ENCODE results near the gene DLG1. TPM values are rescaled to one million over a fixed set of nuclear protein-coding genes. Genes with fewer than 3 reads are reported as not detected.

The DLG1 gene
- polyA plus RNA-seq, 1 donor from 2014 or later, result 43.9 TPM

- TF ChIP-seq MXI1 (conservative IDR thresholded peaks at IDR 0.05; ENCODE audit: poor library complexity, severe bottlenecking) (no peak), CTCF (IDR thresholded peaks at IDR 0.05; ENCODE audit: poor library complexity, severe bottlenecking) (no peak), RAD21 (conservative IDR thresholded peaks at IDR 0.05) (no peak), EZH2 (IDR thresholded peaks at IDR 0.05; ENCODE audit: borderline replicate concordance, insufficient read depth, low read length, poor library complexity, severe bottlenecking) (no peak), TAF1 (IDR thresholded peaks at IDR 0.05; ENCODE audit: low read depth) (no peak), POLR2AphosphoS5 (IDR thresholded peaks at IDR 0.05) (no peak), EP300 (conservative IDR thresholded peaks at IDR 0.05; ENCODE audit: poor library complexity, severe bottlenecking) (no peak), SMC3 (conservative IDR thresholded peaks at IDR 0.05; ENCODE audit: poor library complexity) (no peak)
- TF ChIP-seq, protein P1, sequence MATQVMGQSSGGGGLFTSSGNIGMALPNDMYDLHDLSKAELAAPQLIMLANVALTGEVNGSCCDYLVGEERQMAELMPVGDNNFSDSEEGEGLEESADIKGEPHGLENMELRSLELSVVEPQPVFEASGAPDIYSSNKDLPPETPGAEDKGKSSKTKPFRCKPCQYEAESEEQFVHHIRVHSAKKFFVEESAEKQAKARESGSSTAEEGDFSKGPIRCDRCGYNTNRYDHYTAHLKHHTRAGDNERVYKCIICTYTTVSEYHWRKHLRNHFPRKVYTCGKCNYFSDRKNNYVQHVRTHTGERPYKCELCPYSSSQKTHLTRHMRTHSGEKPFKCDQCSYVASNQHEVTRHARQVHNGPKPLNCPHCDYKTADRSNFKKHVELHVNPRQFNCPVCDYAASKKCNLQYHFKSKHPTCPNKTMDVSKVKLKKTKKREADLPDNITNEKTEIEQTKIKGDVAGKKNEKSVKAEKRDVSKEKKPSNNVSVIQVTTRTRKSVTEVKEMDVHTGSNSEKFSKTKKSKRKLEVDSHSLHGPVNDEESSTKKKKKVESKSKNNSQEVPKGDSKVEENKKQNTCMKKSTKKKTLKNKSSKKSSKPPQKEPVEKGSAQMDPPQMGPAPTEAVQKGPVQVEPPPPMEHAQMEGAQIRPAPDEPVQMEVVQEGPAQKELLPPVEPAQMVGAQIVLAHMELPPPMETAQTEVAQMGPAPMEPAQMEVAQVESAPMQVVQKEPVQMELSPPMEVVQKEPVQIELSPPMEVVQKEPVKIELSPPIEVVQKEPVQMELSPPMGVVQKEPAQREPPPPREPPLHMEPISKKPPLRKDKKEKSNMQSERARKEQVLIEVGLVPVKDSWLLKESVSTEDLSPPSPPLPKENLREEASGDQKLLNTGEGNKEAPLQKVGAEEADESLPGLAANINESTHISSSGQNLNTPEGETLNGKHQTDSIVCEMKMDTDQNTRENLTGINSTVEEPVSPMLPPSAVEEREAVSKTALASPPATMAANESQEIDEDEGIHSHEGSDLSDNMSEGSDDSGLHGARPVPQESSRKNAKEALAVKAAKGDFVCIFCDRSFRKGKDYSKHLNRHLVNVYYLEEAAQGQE (IDR thresholded peaks at IDR 0.05; ENCODE audit: borderline replicate concordance), result no peak
- Histone ChIP-seq H3K79me2 (replicated peaks; ENCODE audit: insufficient read depth, low read length) (peaks cover 22% of the 10 kb centered on the region), H3K36me3 (ENCODE audit: insufficient read depth, low read length) (no peaks in the 10 kb centered on the region), H3K9ac (ENCODE audit: low read length) (no peak overlapping the region), H3K9me2 (ENCODE audit: insufficient read depth, low read length) (no peaks in the 10 kb centered on the region), H4K20me1 (ENCODE audit: insufficient read depth) (no peaks in the 10 kb centered on the region), H3K9me3 (ENCODE audit: low read length) (no peaks in the 10 kb centered on the region), H3K4me3 (ENCODE audit: low read length) (no peak overlapping the region), H3K27ac (ENCODE audit: low read length) (peak overlapping the region; percentile 85), H3K27me3 (ENCODE audit: insufficient read depth, low read depth, low read length) (no peaks in the 10 kb centered on the region), H3F3A (ENCODE audit: insufficient read depth, low read length, poor library complexity, severe bottlenecking) (no peaks in the 10 kb centered on the region), H2AFZ (ENCODE audit: low read depth, low read length) (no peak overlapping the region), H3K4me2 (ENCODE audit: low read length) (peak overlapping the region; percentile 65)
Observed at GRCh38 chr3:197167549-197167948, 130.9 kb downstream of the DLG1 start.

GRCh38 chr3:197165890-197166289 lies 132.5 kb downstream of the DLG1 start:
- TF ChIP-seq EP300 (conservative IDR thresholded peaks at IDR 0.05; ENCODE audit: poor library complexity, severe bottlenecking), result no peak
- no peak for TF ChIP-seq RAD21 (conservative IDR thresholded peaks at IDR 0.05)
- TF ChIP-seq POLR2AphosphoS5 (IDR thresholded peaks at IDR 0.05), result no peak
- TF ChIP-seq, protein P1 (IDR thresholded peaks at IDR 0.05; ENCODE audit: borderline replicate concordance), result no peak
- TF ChIP-seq CTCF (IDR thresholded peaks at IDR 0.05; ENCODE audit: poor library complexity, severe bottlenecking), result no peak
- TF ChIP-seq EZH2 (IDR thresholded peaks at IDR 0.05; ENCODE audit: borderline replicate concordance, insufficient read depth, low read length, poor library complexity, severe bottlenecking), result no peak
- Histone ChIP-seq H3K9me3 (ENCODE audit: low read length) (no peaks in the 10 kb centered on the region), H3K9ac (ENCODE audit: low read length) (no peak overlapping the region), H3K9me2 (ENCODE audit: insufficient read depth, low read length) (no peaks in the 10 kb centered on the region), H3K4me3 (ENCODE audit: low read length) (no peak overlapping the region), H3K27ac (ENCODE audit: low read length) (no peak overlapping the region), H3K4me2 (ENCODE audit: low read length) (no peak overlapping the region), H3K27me3 (ENCODE audit: insufficient read depth, low read depth, low read length) (no peaks in the 10 kb centered on the region), H3F3A (ENCODE audit: insufficient read depth, low read length, poor library complexity, severe bottlenecking) (no peaks in the 10 kb centered on the region), H4K20me1 (ENCODE audit: insufficient read depth) (no peaks in the 10 kb centered on the region), H2AFZ (ENCODE audit: low read depth, low read length) (no peak overlapping the region), H3K79me2 (replicated peaks; ENCODE audit: insufficient read depth, low read length) (peaks cover 22% of the 10 kb centered on the region), H3K36me3 (ENCODE audit: insufficient read depth, low read length) (no peaks in the 10 kb centered on the region)

Data from neural cell (in vitro differentiated cells).